ENCODE data around the gene MYADM. TPM values are rescaled to one million over a fixed set of nuclear protein-coding genes. Genes with fewer than 3 reads are reported as not detected.
"Not testable (repeated sequence)": the region's sequence is repeated elsewhere in the genome, so short reads cannot be mapped to it uniquely, and the experiment has no call there.

MYADM gene
- total and polyA plus RNA-seq, 2 of the 13 experiments (the other 11 are each of a cell fraction or from before 2014, with no cell fraction given), result 19.9 to 38.1 TPM

DNA sequence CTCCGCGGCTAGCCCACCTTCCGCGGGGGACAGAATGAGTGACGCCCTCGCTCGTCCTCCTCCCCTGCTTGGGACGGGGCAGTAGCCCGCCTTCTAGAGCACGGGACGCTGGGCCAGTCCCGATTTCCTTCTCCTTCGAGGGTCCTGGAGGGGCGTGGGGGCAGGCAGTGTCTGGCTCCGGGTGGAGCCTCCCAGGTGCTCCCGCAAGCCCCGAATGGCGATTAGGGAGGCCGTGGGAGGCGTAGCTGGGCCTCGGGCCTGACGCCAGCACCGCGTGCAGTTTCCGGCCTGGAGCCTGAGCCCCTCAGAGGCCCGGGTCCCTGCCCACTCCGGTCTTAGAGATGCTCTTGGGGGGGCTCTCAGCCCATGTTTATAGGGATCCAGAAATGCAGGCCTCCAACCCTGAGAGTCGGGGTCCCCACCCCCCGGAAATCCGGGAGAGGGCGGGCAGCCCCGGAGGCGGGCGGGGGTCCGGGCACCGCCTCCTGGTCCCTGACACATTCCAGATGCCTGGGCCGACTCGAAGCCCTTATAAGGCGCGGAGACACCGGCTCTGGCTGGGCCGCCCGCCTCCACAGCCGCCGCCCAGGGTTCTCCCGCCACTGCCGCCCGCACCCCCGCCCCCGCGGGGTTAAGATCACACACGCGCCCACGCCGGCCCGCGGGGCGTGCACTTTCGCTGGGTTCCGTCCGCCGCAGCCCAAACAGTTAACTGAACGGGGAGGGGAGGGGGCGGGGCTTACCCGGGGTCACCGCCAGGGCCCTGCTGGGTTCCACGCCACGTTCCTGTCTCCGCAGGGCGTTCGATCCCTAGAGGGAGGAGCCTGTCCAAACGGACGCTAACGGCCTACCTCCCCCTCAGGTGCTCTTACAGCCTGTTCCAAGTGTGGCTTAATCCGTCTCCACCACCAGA lies 1.5 kb downstream of the MYADM start (continued):
- TF ChIP-seq, protein P1, sequence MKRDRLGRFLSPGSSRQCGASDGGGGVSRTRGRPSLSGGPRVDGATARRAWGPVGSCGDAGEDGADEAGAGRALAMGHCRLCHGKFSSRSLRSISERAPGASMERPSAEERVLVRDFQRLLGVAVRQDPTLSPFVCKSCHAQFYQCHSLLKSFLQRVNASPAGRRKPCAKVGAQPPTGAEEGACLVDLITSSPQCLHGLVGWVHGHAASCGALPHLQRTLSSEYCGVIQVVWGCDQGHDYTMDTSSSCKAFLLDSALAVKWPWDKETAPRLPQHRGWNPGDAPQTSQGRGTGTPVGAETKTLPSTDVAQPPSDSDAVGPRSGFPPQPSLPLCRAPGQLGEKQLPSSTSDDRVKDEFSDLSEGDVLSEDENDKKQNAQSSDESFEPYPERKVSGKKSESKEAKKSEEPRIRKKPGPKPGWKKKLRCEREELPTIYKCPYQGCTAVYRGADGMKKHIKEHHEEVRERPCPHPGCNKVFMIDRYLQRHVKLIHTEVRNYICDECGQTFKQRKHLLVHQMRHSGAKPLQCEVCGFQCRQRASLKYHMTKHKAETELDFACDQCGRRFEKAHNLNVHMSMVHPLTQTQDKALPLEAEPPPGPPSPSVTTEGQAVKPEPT (CRISPR knock-in tag; IDR thresholded peaks at IDR 0.05; ENCODE audit: low read depth), result peak; percentile 56; the same call in 1 of the 2 replicates
- no peak for TF ChIP-seq ZBTB3 (CRISPR knock-in tag; IDR thresholded peaks at IDR 0.05; ENCODE audit: borderline replicate concordance, low read depth)
- TF ChIP-seq ZNF768 (CRISPR knock-in tag; IDR thresholded peaks at IDR 0.05), result 0 out of 2 replicates have a peak, but pooled peaks have one; percentile 10
- peak; percentile 51; the same call in 1 of the 2 replicates for TF ChIP-seq KLF12 (CRISPR knock-in tag; IDR thresholded peaks at IDR 0.05; ENCODE audit: borderline replicate concordance)
- TF ChIP-seq, protein P2, sequence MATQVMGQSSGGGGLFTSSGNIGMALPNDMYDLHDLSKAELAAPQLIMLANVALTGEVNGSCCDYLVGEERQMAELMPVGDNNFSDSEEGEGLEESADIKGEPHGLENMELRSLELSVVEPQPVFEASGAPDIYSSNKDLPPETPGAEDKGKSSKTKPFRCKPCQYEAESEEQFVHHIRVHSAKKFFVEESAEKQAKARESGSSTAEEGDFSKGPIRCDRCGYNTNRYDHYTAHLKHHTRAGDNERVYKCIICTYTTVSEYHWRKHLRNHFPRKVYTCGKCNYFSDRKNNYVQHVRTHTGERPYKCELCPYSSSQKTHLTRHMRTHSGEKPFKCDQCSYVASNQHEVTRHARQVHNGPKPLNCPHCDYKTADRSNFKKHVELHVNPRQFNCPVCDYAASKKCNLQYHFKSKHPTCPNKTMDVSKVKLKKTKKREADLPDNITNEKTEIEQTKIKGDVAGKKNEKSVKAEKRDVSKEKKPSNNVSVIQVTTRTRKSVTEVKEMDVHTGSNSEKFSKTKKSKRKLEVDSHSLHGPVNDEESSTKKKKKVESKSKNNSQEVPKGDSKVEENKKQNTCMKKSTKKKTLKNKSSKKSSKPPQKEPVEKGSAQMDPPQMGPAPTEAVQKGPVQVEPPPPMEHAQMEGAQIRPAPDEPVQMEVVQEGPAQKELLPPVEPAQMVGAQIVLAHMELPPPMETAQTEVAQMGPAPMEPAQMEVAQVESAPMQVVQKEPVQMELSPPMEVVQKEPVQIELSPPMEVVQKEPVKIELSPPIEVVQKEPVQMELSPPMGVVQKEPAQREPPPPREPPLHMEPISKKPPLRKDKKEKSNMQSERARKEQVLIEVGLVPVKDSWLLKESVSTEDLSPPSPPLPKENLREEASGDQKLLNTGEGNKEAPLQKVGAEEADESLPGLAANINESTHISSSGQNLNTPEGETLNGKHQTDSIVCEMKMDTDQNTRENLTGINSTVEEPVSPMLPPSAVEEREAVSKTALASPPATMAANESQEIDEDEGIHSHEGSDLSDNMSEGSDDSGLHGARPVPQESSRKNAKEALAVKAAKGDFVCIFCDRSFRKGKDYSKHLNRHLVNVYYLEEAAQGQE (IDR thresholded peaks at IDR 0.05; ENCODE audit: borderline replicate concordance in 1 of 2, low read depth in 1 of 2, low read length in 2 of 2), result no peak
- TF ChIP-seq ISX (CRISPR knock-in tag; conservative IDR thresholded peaks at IDR 0.05), result 0 out of 2 replicates have a peak, but pooled peaks have one; percentile 60

DNA sequence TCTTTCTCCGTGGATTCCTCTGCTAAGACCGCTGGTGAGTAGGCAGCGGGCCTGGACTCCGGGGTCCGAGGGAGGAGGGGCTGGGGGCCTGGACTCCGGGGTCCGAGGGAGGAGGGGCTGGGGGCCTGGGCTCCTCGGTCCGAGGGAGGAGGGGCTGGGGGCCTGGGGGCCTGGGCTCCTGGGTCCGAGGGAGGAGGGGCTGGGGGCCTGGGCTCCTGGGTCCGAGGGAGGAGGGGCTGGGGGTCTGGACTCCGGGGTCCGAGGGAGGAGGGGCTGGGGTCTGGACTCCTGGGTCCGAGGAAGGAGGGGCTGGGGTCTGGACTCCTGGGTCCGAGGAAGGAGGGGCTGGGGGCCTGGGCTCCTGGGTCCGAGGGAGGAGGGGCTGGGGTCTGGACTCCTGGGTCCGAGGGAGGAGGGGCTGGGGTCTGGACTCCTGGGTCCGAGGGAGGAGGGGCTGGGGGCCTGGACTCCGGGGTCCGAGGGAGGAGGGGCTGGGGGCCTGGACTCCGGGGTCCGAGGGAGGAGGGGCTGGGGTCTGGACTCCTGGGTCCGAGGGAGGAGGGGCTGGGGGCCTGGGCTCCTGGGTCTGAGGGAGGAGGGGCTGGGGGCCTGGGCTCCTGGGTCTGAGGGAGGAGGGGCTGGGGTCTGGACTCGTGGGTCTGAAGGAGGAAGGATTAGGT lies 2.3 kb downstream of the MYADM start:
- peak overlapping the region; percentile 98 for H3K27ac ChIP-seq (ENCODE audit: extremely low read length, insufficient read depth, low read length)
- H3K27me3 ChIP-seq (ENCODE audit: control insufficient read depth in 1 of 2, insufficient read depth in 2 of 2, low read length in 2 of 2); DNase-seq (ENCODE audit: low spot score); in situ Hi-C loops (cut with HindIII; ENCODE audit: extremely low pct_ligation_motif_present, low pct_unique_long_range_greater_than_20kb); CTCF ChIA-PET (ENCODE audit: low intra/inter-chr PET ratio, low total read pairs); H3K4me1 ChIP-seq (ENCODE audit: insufficient read depth, low read length); BruUV-seq (replicated peaks); H3K9me3 ChIP-seq (ENCODE audit: low read length); H2AFZ ChIP-seq (ENCODE audit: low read length); FAIRE-seq; ATAC-seq: not testable (repeated sequence)
- peak overlapping the region; percentile 76 to 99 (median 99) for H3K4me3 ChIP-seq (replicated peaks in 1 of 3; ENCODE audit: insufficient read depth in 1 of 3, low read depth in 2 of 3, low read length in 3 of 3)
- H3K79me2 ChIP-seq (ENCODE audit: insufficient read depth, low read length), result peaks cover 33% of the 10 kb centered on the region
- H4K20me1 ChIP-seq (ENCODE audit: insufficient read depth, low read length), result peaks cover 21% of the 10 kb centered on the region; the same call in 1 of the 2 replicates
- POLR2A ChIA-PET, result interaction anchor here (1.7 kb wide), 1 partner anchor 9 kb away, joined by 9 read pairs; no protein-coding TSS in a partner anchor
- peak overlapping the region; percentile 100 for H3K9ac ChIP-seq (ENCODE audit: insufficient read depth, low read depth, low read length)
- H3K36me3 ChIP-seq (replicated peaks in 1 of 2; ENCODE audit: control insufficient read depth in 1 of 2, insufficient read depth in 2 of 2, low read length in 2 of 2), result peaks cover 10 to 37% of the 10 kb centered on the region in 2 experiments; a peak in 4 of 5 replicates
- peak overlapping the region; percentile 93 for H3K4me2 ChIP-seq (ENCODE audit: low read depth, low read length)
- WGBS (ENCODE audit: low lambda C conversion rate), result 48% methylated on average over 11 of the region's 24 CpGs
- intact Hi-C loops (cut with micrococcal nuclease; ENCODE audit: unreplicated experiment), result loop anchor here (1.0 kb wide), 2 partner anchors 9 to 17 kb away; no protein-coding TSS in a partner anchor

Measured in HepG2 (cell line).